IMR-90 (cell line): ENCODE measurements around the gene AMN. TPM values are rescaled to one million over a fixed set of nuclear protein-coding genes. Genes with fewer than 3 reads are reported as not detected.

Source experiments
- ATAC-seq: fragments of 200-7000 bp; cut with Tn5 transposase; 2 replicates; pipeline ENCODE4 v1.9.1; 2020; ENCODE audit warnings: low read depth, mild to moderate bottlenecking, moderate library complexity
- BruUV-seq: library from RNA; stranded (reverse); fragments of 400-500 nt; replicated peaks from 2 replicates; lab custom pipeline; 2021; lab: Mats Ljungman, UMichigan
- CTCF ChIA-PET: fragments of 300-600 bp; formaldehyde crosslinking; extraction: SDS; loops from one replicate; lab custom pipeline; 2021; ENCODE audit warnings: antibody characterized with exemption; lab: Yijun Ruan, JAX
- POLR2A ChIA-PET: fragments of 300-600 bp; sonication (Branson Sonifier 250); formaldehyde crosslinking; loops from one replicate; lab custom pipeline; 2022; ENCODE audit warnings: antibody characterized with exemption; ENCODE audit not compliant: unreplicated experiment; lab: Charles Lee
- DNase-seq: peaks from one replicate; pipeline ENCODE4 v3.0.0; 2013
- H2AFZ ChIP-seq: replicated peaks from 2 replicates; pipeline ENCODE3; 2013; ENCODE audit warnings: low read length, mild to moderate bottlenecking; ENCODE audit not compliant: poor library complexity
- H2AK5ac ChIP-seq: 2 replicates; pipeline ENCODE4 v1.6.1; 2013; ENCODE audit warnings: low read depth, low read length, inconsistent platforms
- H2AK9ac ChIP-seq: replicated peaks from 2 replicates; pipeline ENCODE3; 2013; ENCODE audit warnings: mild to moderate bottlenecking, low read depth, low read length, moderate library complexity; ENCODE audit not compliant: poor library complexity
- H2BK120ac ChIP-seq: 2 replicates; pipeline ENCODE4 v1.6.1; 2013; ENCODE audit warnings: low read depth, low read length, inconsistent platforms
- H2BK15ac ChIP-seq: 3 replicates; pipeline ENCODE4 v1.6.1; 2013; ENCODE audit warnings: low read depth, low read length, inconsistent platforms
- H2BK20ac ChIP-seq: 2 replicates; pipeline ENCODE4 v1.6.1; 2013; ENCODE audit warnings: low read depth, mild to moderate bottlenecking, inconsistent platforms, low read length, moderate library complexity
- H2BK5ac ChIP-seq: 2 replicates; pipeline ENCODE4 v1.6.1; 2013; ENCODE audit warnings: mild to moderate bottlenecking, low read depth, low read length, inconsistent platforms; ENCODE audit not compliant: poor library complexity, severe bottlenecking
- H3K14ac ChIP-seq: replicated peaks from 2 replicates; pipeline ENCODE4 v1.6.1; 2013; ENCODE audit warnings: low read depth, low read length, inconsistent platforms
- H3K18ac ChIP-seq: 2 replicates; pipeline ENCODE4 v1.6.1; 2013; ENCODE audit warnings: low read depth, low read length, control low read depth
- H3K23ac ChIP-seq: 2 replicates; pipeline ENCODE4 v1.6.1; 2013; ENCODE audit warnings: low read depth, low read length, inconsistent platforms
- H3K27ac ChIP-seq: 2 replicates; pipeline ENCODE4 v1.5.1; 2013; ENCODE audit warnings: mild to moderate bottlenecking, control low read depth, low read length; ENCODE audit not compliant: insufficient read depth
- H3K27me3 ChIP-seq: 2 replicates; pipeline ENCODE4 v1.6.1; 2013; ENCODE audit warnings: low read length; ENCODE audit not compliant: control insufficient read depth, insufficient read depth
- H3K36me3 ChIP-seq: 2 replicates; pipeline ENCODE4 v1.6.1; 2013; ENCODE audit warnings: low read length, mixed read lengths; ENCODE audit not compliant: control insufficient read depth, insufficient read depth
- H3K4ac ChIP-seq: 2 replicates; pipeline ENCODE4 v1.6.1; 2013; ENCODE audit warnings: low read depth, low read length, inconsistent platforms
- H3K4me1 ChIP-seq: 2 replicates; pipeline ENCODE4 v1.6.1; 2013; ENCODE audit warnings: low read length, mixed read lengths; ENCODE audit not compliant: control insufficient read depth, insufficient read depth
- H3K4me2 ChIP-seq: 2 replicates; pipeline ENCODE4 v1.6.1; 2013; ENCODE audit warnings: low read depth, mild to moderate bottlenecking, control low read depth, low read length, moderate library complexity
- H3K4me3 ChIP-seq: 2 replicates; pipeline ENCODE4 v1.5.1; 2013; ENCODE audit warnings: low read depth, mild to moderate bottlenecking, control low read depth, low read length, moderate library complexity; ENCODE audit not compliant: insufficient read depth
- H3K56ac ChIP-seq: 2 replicates; pipeline ENCODE4 v1.6.1; 2013; ENCODE audit warnings: low read length, inconsistent platforms; ENCODE audit not compliant: insufficient read depth; ENCODE audit errors: extremely low read depth
- H3K79me1 ChIP-seq, 2 experiments: 2 replicates each; pipeline ENCODE4 v1.6.1; 2013; ENCODE audit warnings: low read length in 2 of 2, inconsistent platforms in 1 of 2, low read depth in 1 of 2
- H3K9ac ChIP-seq: 2 replicates; pipeline ENCODE4 v1.6.1; 2013; ENCODE audit warnings: low read depth, low read length, control low read depth
- H3K9me1 ChIP-seq: 2 replicates; pipeline ENCODE4 v1.6.1; 2013; ENCODE audit warnings: low read length, inconsistent platforms; ENCODE audit not compliant: insufficient read depth
- H3K9me3 ChIP-seq: 2 replicates; pipeline ENCODE4 v1.6.1; 2013; ENCODE audit warnings: low read length; ENCODE audit not compliant: control insufficient read depth, insufficient read depth
- H4K20me1 ChIP-seq: 2 replicates; pipeline ENCODE4 v1.6.1; 2013; ENCODE audit warnings: low read length, inconsistent platforms; ENCODE audit not compliant: insufficient read depth
- H4K5ac ChIP-seq: 2 replicates; pipeline ENCODE4 v1.6.1; 2013; ENCODE audit warnings: mild to moderate bottlenecking, low read depth, low read length, control low read depth
- H4K8ac ChIP-seq, 2 experiments: 2 replicates each; pipeline ENCODE4 v1.6.1; 2013; ENCODE audit warnings: low read depth in 2 of 2, low read length in 2 of 2, control low read depth in 1 of 2, inconsistent platforms in 1 of 2
- H4K91ac ChIP-seq: 2 replicates; pipeline ENCODE4 v1.6.1; 2013; ENCODE audit warnings: low read depth, low read length, inconsistent platforms; ENCODE audit not compliant: insufficient read depth
- CEBPB ChIP-seq: IDR thresholded peaks from 2 replicates; pipeline ENCODE4 v1.6.1; 2012; ENCODE audit warnings: low read depth, low read length, improper control_type of control experiment
- CHD1 ChIP-seq: IDR thresholded peaks from 2 replicates; pipeline ENCODE4 v1.6.1; 2012; ENCODE audit warnings: low read depth, low read length, improper control_type of control experiment
- MAZ ChIP-seq: IDR thresholded peaks from 2 replicates; pipeline ENCODE4 v1.6.1; 2012; ENCODE audit warnings: low read depth, mild to moderate bottlenecking, low read length, improper control_type of control experiment, moderate library complexity, borderline replicate concordance
- NFE2L2 ChIP-seq: fragments of 150-350 bp; IDR thresholded peaks from 2 replicates; pipeline ENCODE4 v1.6.1; 2016; ENCODE audit warnings: low read depth, mild to moderate bottlenecking, low read length
- POLR2A ChIP-seq: IDR thresholded peaks from 2 replicates; pipeline ENCODE4 v1.6.1; 2012; ENCODE audit warnings: mild to moderate bottlenecking, low read depth, low read length
- SMC3 ChIP-seq: fragments of 150-350 bp; IDR thresholded peaks from 2 replicates; pipeline ENCODE4 v1.6.1; 2016; ENCODE audit warnings: low read depth, mild to moderate bottlenecking, antibody characterized with exemption, low read length, moderate library complexity
- WGBS, 2 experiments: methylation state at CpG; one replicate each; pipeline versions ENCODE4 v1.1.5 to v1.1.7; 2013; ENCODE audit warnings: missing lambda C conversion rate in 2 of 2; ENCODE audit not compliant: insufficient read length in 1 of 2; ENCODE audit errors: extremely low coverage in 2 of 2; 5-methylcytosine and 5-hydroxymethylcytosine counted together
- dilution Hi-C: fragments of 300-500 bp; cut with HindIII; formaldehyde crosslinking; loops from one replicate; pipeline ENCODE4 v1.14.3; 2018; ENCODE audit warnings: low sequenced_read_pairs; ENCODE audit not compliant: unreplicated experiment
- in situ Hi-C: fragments of 300-500 bp; cut with MboI; formaldehyde crosslinking; loops from 3 replicates; pipeline ENCODE4 v1.14.3; 2019; ENCODE audit warnings: low sequenced_read_pairs, inconsistent platforms, mixed read lengths
- intact Hi-C: fragments of 100-400 bp; cut with micrococcal nuclease; formaldehyde crosslinking; loops from 2 replicates; pipeline ENCODE4 v1.10.0; 2022
- polyA plus RNA-seq, 3 experiments: library from polyadenylated mRNA; depleted of rRNA; stranded (reverse); fragments of >200 nt; gene quantifications; 2 replicates each; pipeline ENCODE4 v1.2.3, GENCODE V29; 2012; ENCODE audit warnings: low replicate concordance in 1 of 3
- total RNA-seq: library from RNA; depleted of rRNA; stranded (reverse); fragments of >200 nt; gene quantifications from 2 replicates; pipeline ENCODE4 v1.2.3, GENCODE V29; 2012
- TF ChIP-seq, protein P1 (sequence below): fragments of 150-350 bp; IDR thresholded peaks from 2 replicates; pipeline ENCODE4 v1.6.1; 2017; ENCODE audit warnings: mild to moderate bottlenecking, antibody characterized with exemption, low read length, low read depth
- TF ChIP-seq, protein P2 (sequence below): conservative IDR thresholded peaks from 2 replicates; pipeline ENCODE4 v1.5.1; 2012; ENCODE audit warnings: mild to moderate bottlenecking, low read depth, low read length, improper control_type of control experiment

The AMN gene
- total and polyA plus RNA-seq, 2 of the 4 experiments (the other 2 are of a cell fraction): under 0.01 to 0.24 TPM

DNA sequence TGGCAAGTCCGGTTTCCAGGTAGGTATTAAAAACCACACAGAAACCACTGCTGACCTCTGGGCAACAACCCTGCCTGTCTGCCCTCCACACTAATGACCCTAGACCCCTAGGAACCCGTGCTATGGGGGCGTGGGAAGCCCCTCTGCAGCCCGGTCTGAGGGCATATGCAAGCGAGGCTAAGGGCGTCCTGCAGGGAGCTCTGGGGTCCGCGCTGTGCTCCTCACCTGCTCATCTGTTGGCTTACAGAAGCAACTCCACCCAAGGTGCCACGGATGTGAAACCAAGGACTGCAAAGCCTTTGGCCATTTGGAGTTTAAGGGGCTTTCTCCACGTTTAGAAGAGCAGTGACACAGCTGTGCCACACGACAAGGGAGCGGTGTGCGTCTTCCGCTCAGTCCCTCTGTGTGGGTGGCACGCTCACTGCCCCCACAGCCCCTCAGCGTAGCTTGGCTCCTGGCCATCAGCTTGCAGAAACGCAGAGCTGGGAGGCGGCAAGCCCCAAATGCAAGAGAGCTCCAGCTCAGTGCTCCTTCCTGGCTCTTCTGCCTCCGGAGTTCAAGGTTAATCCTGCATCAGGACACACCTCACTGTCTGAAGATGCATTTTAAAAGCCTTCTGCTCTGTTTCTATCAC lies 18.4 kb downstream of the AMN start:
- in situ Hi-C loops: no loop called here
- Histone ChIP-seq H3K36me3 (peaks cover 82% of the 10 kb centered on the region), H3K9me3 (no peaks in the 10 kb centered on the region), H2AK5ac (no peak overlapping the region), H3K79me1 (peaks cover 0 to 33% of the 10 kb centered on the region in 2 experiments; a peak in 3 of 4 replicates), H3K4ac (no peak overlapping the region), H4K5ac (no peak overlapping the region), H3K14ac (no peak overlapping the region), H3K9ac (no peak overlapping the region), H2BK20ac (no peak overlapping the region), H2BK120ac (no peak overlapping the region), H3K27ac (no peak overlapping the region), H3K27me3 (no peaks in the 10 kb centered on the region), H2BK15ac (no peak overlapping the region), H3K4me1 (no peaks in the 10 kb centered on the region; the same call in 1 of the 2 replicates), H3K56ac (no peak overlapping the region), H2BK5ac (no peak overlapping the region), H3K4me2 (no peak overlapping the region), H3K18ac (no peak overlapping the region), H2AK9ac (no peak overlapping the region), H4K8ac (no peak overlapping the region), H3K9me1 (peaks cover 4% of the 10 kb centered on the region; the same call in 1 of the 2 replicates), H3K23ac (no peak overlapping the region), H4K20me1 (peaks cover 15% of the 10 kb centered on the region), H4K91ac (no peak overlapping the region), H3K4me3 (no peak overlapping the region), H2AFZ (no peak overlapping the region)
- BruUV-seq: no TSS peak
- 64% methylated on average over 5 of the region's 19 CpGs; no CpG with 5 or more reads in 1 of the 2 experiments for WGBS, 2 experiments
- ChIA-PET POLR2A (no interaction called here), CTCF (no interaction called here)
- TF ChIP-seq NFE2L2 (no peak), MAZ (no peak), CHD1 (no peak), POLR2A (no peak), CEBPB (no peak), SMC3 (no peak)
- TF ChIP-seq, protein P1, sequence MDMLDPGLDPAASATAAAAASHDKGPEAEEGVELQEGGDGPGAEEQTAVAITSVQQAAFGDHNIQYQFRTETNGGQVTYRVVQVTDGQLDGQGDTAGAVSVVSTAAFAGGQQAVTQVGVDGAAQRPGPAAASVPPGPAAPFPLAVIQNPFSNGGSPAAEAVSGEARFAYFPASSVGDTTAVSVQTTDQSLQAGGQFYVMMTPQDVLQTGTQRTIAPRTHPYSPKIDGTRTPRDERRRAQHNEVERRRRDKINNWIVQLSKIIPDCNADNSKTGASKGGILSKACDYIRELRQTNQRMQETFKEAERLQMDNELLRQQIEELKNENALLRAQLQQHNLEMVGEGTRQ: no peak
- TF ChIP-seq, protein P2, sequence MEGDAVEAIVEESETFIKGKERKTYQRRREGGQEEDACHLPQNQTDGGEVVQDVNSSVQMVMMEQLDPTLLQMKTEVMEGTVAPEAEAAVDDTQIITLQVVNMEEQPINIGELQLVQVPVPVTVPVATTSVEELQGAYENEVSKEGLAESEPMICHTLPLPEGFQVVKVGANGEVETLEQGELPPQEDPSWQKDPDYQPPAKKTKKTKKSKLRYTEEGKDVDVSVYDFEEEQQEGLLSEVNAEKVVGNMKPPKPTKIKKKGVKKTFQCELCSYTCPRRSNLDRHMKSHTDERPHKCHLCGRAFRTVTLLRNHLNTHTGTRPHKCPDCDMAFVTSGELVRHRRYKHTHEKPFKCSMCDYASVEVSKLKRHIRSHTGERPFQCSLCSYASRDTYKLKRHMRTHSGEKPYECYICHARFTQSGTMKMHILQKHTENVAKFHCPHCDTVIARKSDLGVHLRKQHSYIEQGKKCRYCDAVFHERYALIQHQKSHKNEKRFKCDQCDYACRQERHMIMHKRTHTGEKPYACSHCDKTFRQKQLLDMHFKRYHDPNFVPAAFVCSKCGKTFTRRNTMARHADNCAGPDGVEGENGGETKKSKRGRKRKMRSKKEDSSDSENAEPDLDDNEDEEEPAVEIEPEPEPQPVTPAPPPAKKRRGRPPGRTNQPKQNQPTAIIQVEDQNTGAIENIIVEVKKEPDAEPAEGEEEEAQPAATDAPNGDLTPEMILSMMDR: no peak
- dilution Hi-C loops: no loop called here
- ATAC-seq (no peak), DNase-seq (no peak)
- intact Hi-C loops: no loop called here
